HG03097 (cell line): ENCODE measurements around the gene LIPN.

Experiments used
- ATAC-seq: cut with Tn5 transposase; IDR thresholded peaks from one replicate; pipeline ENCODE4 v1.9.1; 2021; ENCODE audit not compliant: unreplicated experiment, low FRiP score

Gene LIPN

GRCh38 chr10:88782222-88782621, 22.4 kb downstream of the LIPN start:
- no peak for ATAC-seq

GRCh38 chr10:88783724-88784123, 23.9 kb downstream of the LIPN start:
- ATAC-seq = no peak

- ATAC-seq = no peak
Observed at GRCh38 chr10:88786032-88786770, 26.4 kb downstream of the LIPN start.

GRCh38 chr10:88787463-88787862, 27.6 kb downstream of the LIPN start:
- ATAC-seq = no peak

- no peak for ATAC-seq
Observed at GRCh38 chr10:88788924-88789323, 29.1 kb downstream of the LIPN start.

- no peak for ATAC-seq
Observed at GRCh38 chr10:88791924-88792323, 32.1 kb downstream of the LIPN start.

GRCh38 chr10:88792661-88793060, 32.8 kb downstream of the LIPN start:
- no peak for ATAC-seq

- no peak for ATAC-seq
Observed at GRCh38 chr10:88793712-88794299, 34.0 kb downstream of the LIPN start.

GRCh38 chr10:88794731-88795130, 34.9 kb downstream of the LIPN start:
- no peak for ATAC-seq

GRCh38 chr10:88800152-88801125, 40.6 kb downstream of the LIPN start:
- no peak for ATAC-seq

GRCh38 chr10:88802523-88803285, 42.9 kb downstream of the LIPN start, which contains the start of gene LIPM:
Gene LIPM, plus strand, starts transcription at chr10:88802730. Its CDS starts 167 bp downstream, at chr10:88802897.
- ATAC-seq = no peak

GRCh38 chr10:88803641-88804040, 43.8 kb downstream of the LIPN start:
- ATAC-seq = no peak

GRCh38 chr10:88804083-88804812, 44.4 kb downstream of the LIPN start:
- no peak for ATAC-seq

GRCh38 chr10:88805361-88805760, 45.5 kb downstream of the LIPN start:
- ATAC-seq = no peak

GRCh38 chr10:88805924-88806323, 46.1 kb downstream of the LIPN start:
- no peak for ATAC-seq

GRCh38 chr10:88809621-88810020, 49.8 kb downstream of the LIPN start:
- no peak for ATAC-seq

- no peak for ATAC-seq
Observed at GRCh38 chr10:88810196-88810961, 50.6 kb downstream of the LIPN start.

GRCh38 chr10:88813200-88813599, 53.4 kb downstream of the LIPN start:
- no peak for ATAC-seq

- no peak for ATAC-seq
Observed at GRCh38 chr10:88819290-88819689, 59.5 kb downstream of the LIPN start.
